Fibroblast of the aortic adventitia (primary cell): ENCODE results near the gene C2orf76. TPM values are rescaled to one million over a fixed set of nuclear protein-coding genes. Genes with fewer than 3 reads are reported as not detected.

Experiments used
- DNase-seq: peaks from one replicate; pipeline ENCODE4 v3.0.0-alpha.2; 2010; ENCODE audit warnings: low read depth
- H3K4me3 ChIP-seq: 2 replicates; pipeline ENCODE4 v1.5.1; 2011; ENCODE audit warnings: low read depth, mild to moderate bottlenecking, control low read depth, low read length, moderate library complexity
- CTCF ChIP-seq: IDR thresholded peaks from 2 replicates; pipeline ENCODE4 v1.5.1; 2011; ENCODE audit warnings: mild to moderate bottlenecking, low read length, control low read depth, inconsistent platforms; ENCODE audit not compliant: insufficient read depth
- total RNA-seq: library from RNA; depleted of rRNA; stranded (reverse); fragments of >200 nt; gene quantifications from 2 replicates; pipeline ENCODE4 v1.2.3, GENCODE V29; 2012; ENCODE audit warnings: low replicate concordance

The C2orf76 gene
- total RNA-seq, 1 donor = 21.4 TPM

DNA sequence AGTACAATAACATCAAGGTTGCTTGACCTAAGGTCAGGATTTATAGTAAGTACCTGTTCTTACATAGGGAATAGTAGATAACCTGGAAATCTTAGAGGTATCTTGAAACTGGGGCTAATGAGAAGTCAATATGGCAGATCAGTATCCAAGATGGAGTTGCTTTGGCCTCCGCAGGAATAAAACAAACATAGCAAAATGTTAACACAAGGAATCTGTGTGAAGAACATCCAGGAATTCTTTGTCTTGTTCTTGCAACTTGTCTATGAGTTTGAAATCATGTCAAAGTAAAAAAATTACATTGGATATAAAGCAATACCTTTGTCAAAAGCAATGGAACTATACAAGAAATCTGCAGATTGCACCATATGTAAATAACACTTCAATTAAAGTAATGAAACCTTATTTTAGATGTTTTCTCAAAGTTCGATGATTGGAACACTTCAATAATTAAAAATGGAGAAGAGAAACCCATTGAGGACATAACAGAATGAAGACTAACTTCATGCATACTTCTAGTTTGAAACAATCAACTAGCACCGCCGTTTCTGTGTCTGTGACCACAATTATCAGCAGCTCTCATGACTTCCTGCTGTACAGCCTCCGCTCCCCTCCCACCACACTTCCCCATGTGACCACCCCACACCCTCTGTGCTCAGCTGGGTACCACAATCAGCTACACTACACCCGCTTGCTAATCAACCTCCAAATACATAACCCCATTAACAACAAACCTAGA is 27.6 kb downstream of the C2orf76 start:
- DNase-seq = no peak
- no peak overlapping the region for H3K4me3 ChIP-seq
- no peak for TF ChIP-seq CTCF

DNA sequence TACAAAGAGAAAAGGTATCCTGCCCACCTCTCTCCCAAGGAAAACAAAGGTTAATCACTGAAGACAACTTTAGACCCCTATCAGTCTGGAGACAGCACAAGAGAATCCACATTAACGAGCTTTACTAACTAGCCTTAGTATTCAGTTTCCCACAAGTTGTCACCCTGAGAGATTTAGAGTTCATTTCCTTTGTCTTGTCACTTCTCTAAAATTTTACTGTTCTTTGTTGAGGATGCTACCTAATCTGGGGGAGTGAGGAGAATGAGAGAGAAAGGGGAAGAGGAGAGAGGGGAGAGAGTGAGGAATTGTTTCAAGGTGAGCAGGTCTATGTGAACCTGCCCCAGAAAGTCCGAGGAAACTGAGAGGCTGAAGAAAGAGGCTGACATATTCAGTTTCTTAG is 28.4 kb downstream of the C2orf76 start:
- DNase-seq = no peak
- no peak overlapping the region for H3K4me3 ChIP-seq
- TF ChIP-seq CTCF = no peak

- TF ChIP-seq CTCF = no peak
- DNase-seq = no peak
- no peak overlapping the region for H3K4me3 ChIP-seq
These were observed 28.9 kb downstream of the C2orf76 start for GRCh38 chr2:119337749-119338148.

GRCh38 chr2:119333833-119334232 is 32.8 kb downstream of the C2orf76 start:
- no peak for DNase-seq
- TF ChIP-seq CTCF = no peak
- H3K4me3 ChIP-seq = no peak overlapping the region

GRCh38 chr2:119333360-119333759 is 33.3 kb downstream of the C2orf76 start:
- peak; percentile 19 for DNase-seq
- TF ChIP-seq CTCF = no peak
- H3K4me3 ChIP-seq = no peak overlapping the region

- no peak for DNase-seq
- no peak for TF ChIP-seq CTCF
- H3K4me3 ChIP-seq = no peak overlapping the region
These were observed 33.7 kb downstream of the C2orf76 start for GRCh38 chr2:119332953-119333352.

DNA sequence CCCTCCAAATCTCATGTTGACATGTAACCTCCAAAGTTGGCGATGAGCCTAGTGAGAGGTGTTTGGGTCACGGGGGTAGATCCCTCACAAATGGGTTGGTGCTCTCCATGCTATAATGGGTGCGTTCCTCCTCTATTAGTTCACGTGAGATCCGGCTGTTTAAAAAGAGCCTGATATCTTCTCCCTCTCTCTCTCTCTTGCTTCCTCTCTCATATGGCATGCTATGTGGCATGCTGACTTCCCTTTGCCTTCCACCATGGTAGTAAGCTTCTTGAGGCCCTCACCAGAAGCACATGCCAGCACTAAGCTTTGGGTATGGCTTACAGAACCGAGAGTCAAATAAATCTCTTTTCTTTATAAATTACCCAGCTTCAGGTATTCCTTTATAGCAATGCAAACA is 39.2 kb downstream of the C2orf76 start:
- H3K4me3 ChIP-seq = no peak overlapping the region
- no peak for TF ChIP-seq CTCF
- DNase-seq = no peak
